Right ventricle myocardium inferior (tissue), 1 donor: Measurements from ENCODE around the gene AGAP6. TPM values are rescaled to one million over a fixed set of nuclear protein-coding genes. Genes with fewer than 3 reads are reported as not detected.
"Not testable (repeated sequence)": the region's sequence is repeated elsewhere in the genome, so short reads cannot be mapped to it uniquely, and the experiment has no call there.

ENCODE experiments used
- ATAC-seq: fragments of 200-7000 bp; cut with Tn5 transposase; one replicate; pipeline ENCODE4 v1.9.1; 2020; ENCODE audit warnings: mild to moderate bottlenecking, moderate library complexity
- DNase-seq: peaks from one replicate; pipeline ENCODE4 v3.0.0; 2021; ENCODE audit errors: missing footprints
- intact Hi-C: fragments of 100-400 bp; cut with DNase I; formaldehyde crosslinking; loops from one replicate; pipeline ENCODE4 v1.11.0; 2022
- long read RNA-seq: library from polyadenylated mRNA; unstranded; transcript quantifications from one replicate; pipeline ENCODE4 v2.0.0, GENCODE V29; 2021
- total RNA-seq: library from RNA; stranded (reverse); fragmentation: NEBNext Ultra II Directional; extraction: Animal tissue kit (Norgen Biotek cat#: 25700); gene quantifications from one replicate; pipeline ENCODE4 v1.2.1, GENCODE V29; 2021
- donor health status: DM: no; HTN: yes; CAD: no; lungs with severe emphysema.

Gene AGAP6
- 2.8 TPM for total RNA-seq
- long read RNA-seq: 0 reads

DNA sequence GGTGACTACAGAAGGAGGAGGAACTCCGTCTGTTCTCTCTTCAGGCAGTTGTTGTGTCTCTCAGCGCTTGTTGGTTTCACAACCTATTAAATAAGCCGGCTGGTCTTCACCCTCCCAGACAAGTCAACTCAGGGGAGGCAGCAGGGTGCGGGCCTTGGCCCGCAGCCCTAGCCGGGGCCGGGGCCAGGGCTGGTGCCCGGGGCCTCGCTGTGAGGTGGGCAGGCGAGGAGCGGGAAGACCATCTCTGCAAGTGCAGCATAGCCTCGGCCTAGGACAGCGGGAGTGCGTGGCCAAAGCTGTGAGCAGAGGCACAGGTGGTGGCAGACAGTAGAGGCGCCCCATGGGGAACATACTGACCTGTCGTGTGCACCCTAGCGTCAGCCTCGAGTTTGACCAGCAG, at the start of gene AGAP6:
TSS of gene AGAP6 (plus strand) at position 31 of the 400 bp plus-strand sequence. CDS start at position 341, 310 bp downstream.
- DNase-seq, intact Hi-C loops, ATAC-seq: not testable (repeated sequence)

GRCh38 chr10:49941447-49942338, 46.5 kb upstream of the AGAP6 start, which contains the start of the genes PARG and TIMM23B:
Gene PARG, minus strand, starts transcription at chr10:49942027. Its CDS starts 302 bp downstream, at chr10:49941725.
Gene TIMM23B, plus strand, starts transcription at chr10:49942053. Its CDS starts 142 bp downstream, at chr10:49942195.
- peak; percentile 93 for ATAC-seq
- peak; percentile 91 for DNase-seq
- intact Hi-C loops: not testable (repeated sequence)

- intact Hi-C loops, DNase-seq, ATAC-seq: not testable (repeated sequence)
Observed at GRCh38 chr10:49942339-49942705, 45.9 kb upstream of the AGAP6 start.

DNA sequence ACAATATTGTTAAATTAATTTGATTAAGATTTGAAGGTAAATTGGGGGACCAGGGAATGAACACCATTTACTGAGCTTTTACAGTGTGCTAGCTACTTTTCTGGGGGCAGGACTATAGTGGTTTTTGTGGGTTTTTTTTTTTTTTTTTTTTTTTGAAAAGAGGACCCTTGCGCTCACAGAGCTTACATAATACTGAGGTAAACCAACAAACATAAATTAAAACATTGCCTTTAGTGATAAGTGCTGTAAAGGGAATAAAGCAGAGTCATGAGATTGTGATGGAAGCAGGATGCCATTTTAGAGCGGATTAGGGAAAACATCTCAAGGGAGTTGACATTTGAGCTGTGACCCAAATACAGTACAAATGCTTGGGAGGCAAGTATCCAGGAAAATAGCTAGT, 44.6 kb upstream of the AGAP6 start:
- intact Hi-C loops, ATAC-seq, DNase-seq: not testable (repeated sequence)

DNA sequence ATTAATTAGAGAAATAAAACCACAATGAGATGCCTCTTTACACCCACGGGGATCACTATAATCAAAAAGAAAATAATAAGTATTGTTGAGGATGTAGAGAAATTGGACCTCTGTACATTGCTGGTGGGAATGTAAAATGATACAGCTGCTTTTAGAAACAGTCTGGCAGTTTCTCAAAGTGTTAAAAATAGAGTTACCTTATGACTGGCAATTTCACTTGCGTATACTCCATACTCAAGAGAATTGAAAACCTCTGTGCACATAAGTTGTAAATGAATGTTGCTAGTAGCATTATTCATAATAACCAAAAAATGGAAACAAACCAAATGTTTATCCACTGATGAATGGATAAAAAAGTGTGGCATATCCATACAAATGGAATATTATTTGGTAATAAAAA, 40.1 kb upstream of the AGAP6 start:
- DNase-seq, ATAC-seq, intact Hi-C loops: not testable (repeated sequence)

GRCh38 chr10:49948737-49949136, 39.5 kb upstream of the AGAP6 start:
- DNase-seq, ATAC-seq, intact Hi-C loops: not testable (repeated sequence)

- ATAC-seq, intact Hi-C loops, DNase-seq: not testable (repeated sequence)
Observed at GRCh38 chr10:49952006-49952405, 36.2 kb upstream of the AGAP6 start.

- DNase-seq, intact Hi-C loops, ATAC-seq: not testable (repeated sequence)
Observed at GRCh38 chr10:49953122-49953521, 35.1 kb upstream of the AGAP6 start.

GRCh38 chr10:49970331-49970857, 17.8 kb upstream of the AGAP6 start:
- ATAC-seq, DNase-seq, intact Hi-C loops: not testable (repeated sequence)

GRCh38 chr10:49971466-49971865, 16.7 kb upstream of the AGAP6 start:
- ATAC-seq, intact Hi-C loops, DNase-seq: not testable (repeated sequence)

- intact Hi-C loops, ATAC-seq, DNase-seq: not testable (repeated sequence)
Observed at GRCh38 chr10:49972094-49972493, 16.1 kb upstream of the AGAP6 start.

GRCh38 chr10:49977756-49978155, 10.4 kb upstream of the AGAP6 start:
- ATAC-seq, DNase-seq, intact Hi-C loops: not testable (repeated sequence)

GRCh38 chr10:49987207-49987606, 999 bp upstream of the AGAP6 start:
- ATAC-seq, DNase-seq, intact Hi-C loops: not testable (repeated sequence)

DNA sequence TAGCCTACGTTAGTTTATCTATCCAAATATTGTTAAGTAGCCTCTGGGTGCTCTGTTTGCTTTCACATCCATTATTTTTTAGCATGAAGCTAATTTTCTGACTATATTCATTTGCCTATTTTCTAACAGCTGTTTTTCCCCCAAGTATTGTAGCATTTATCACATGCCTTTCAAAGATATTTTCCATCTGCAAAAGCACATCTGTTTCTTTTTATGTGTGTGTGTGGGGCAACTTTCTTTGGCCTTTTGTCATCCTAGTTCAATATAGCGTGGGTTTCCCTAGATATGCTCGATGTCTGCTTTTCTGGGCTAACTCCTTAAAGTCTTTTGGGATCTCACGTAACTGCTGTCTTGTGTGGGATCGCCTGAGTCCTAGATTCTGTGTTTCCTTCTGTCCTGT, 7.1 kb downstream of the AGAP6 start:
- ATAC-seq, intact Hi-C loops, DNase-seq: not testable (repeated sequence)

- DNase-seq, ATAC-seq, intact Hi-C loops: not testable (repeated sequence)
Observed at GRCh38 chr10:50014024-50014423, 25.8 kb downstream of the AGAP6 start.

GRCh38 chr10:50015596-50016220, 27.5 kb downstream of the AGAP6 start:
- ATAC-seq, DNase-seq, intact Hi-C loops: not testable (repeated sequence)

GRCh38 chr10:50016926-50017325, 28.7 kb downstream of the AGAP6 start:
- DNase-seq, ATAC-seq, intact Hi-C loops: not testable (repeated sequence)

- intact Hi-C loops, DNase-seq, ATAC-seq: not testable (repeated sequence)
Observed at GRCh38 chr10:50017646-50018045, 29.4 kb downstream of the AGAP6 start.

DNA sequence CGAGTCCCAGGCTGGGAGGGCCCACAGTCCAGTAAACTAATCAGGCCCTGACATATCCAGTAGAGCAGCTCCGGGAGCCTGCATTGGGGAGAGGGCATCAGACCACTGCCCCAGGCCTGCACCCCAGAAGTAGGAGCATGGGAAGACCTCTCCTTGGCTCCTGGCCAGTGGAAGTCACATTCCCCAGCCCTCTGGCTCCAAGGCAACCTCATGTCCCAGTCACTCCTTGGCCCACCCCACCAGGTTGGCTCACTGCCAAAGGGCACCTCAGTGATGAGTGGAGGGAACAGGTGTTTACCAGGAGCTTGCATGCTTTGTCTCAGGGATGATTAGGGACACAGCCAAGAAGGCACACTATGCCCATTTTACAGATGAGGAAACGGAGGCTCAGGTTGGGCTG, 31.1 kb downstream of the AGAP6 start:
- DNase-seq, intact Hi-C loops, ATAC-seq: not testable (repeated sequence)
